DMS114 treated with DMSO at 0.1 percent for 48 hours (cell line): ENCODE results near the gene TTLL5.

Source experiments
- DNase-seq: peaks from one replicate; lab custom pipeline; 2025; ENCODE audit not compliant: unreplicated experiment; lab: John Stamatoyannopoulos, UW

The TTLL5 gene

DNA sequence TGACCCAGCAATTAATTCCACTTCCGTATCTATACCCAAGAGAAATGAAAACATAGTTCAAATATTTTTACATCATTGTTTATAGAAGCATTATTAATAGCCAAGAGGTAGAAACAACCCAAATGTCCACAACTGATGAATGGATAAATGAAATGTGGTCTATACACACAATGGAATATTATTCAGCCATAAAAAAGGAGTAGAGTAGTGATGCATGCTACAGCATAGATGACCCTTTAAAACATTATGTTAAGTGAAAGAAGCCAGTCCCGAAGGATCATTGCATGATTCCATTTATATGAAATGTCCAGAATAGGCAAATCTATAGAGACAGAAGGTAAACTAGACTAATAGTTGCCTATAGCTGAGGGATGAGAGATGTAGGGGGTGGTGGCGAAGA, 291.4 kb downstream of the TTLL5 start:
- DNase-seq: no peak

DNA sequence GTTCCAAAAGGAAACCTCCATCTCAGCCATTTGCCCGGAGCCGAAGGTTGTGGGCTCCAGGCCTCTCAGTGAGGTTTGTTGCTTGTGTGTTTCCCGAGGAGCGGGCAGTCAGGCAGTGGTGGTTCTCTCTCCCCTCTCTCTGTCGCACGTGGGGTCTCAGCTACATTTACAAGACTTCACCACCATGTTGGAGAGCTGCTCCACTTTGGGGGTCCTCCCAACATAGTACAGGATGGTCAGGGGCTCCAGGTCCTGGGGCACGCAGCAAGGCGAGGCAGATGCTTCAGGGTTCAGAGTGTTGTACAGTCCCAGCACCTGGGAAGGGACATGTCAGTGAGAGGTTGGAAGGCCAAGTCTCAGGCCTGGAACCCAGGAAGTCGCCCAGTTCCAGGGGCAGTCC, 298.0 kb downstream of the TTLL5 start:
- DNase-seq: no peak

DNA sequence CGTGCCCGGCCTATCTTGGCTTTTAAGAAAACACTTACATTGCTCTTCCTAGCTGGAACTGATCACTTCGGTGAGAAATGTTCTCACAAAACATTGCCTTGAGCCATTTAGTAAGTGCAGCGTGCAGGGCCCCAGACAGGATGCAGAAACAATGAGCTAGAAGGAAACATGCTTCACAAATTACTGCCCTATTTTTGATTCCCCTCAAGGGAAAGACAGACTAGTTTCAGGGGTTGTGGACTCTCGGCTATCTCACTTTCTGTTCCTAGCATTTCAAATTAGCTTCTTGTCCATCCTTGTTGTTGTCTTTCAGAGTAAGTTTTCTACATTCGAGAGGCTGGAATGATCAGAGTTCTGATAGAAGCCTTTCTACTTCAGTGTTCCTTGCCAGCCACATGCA, 299.2 kb downstream of the TTLL5 start:
- DNase-seq: no peak

DNA sequence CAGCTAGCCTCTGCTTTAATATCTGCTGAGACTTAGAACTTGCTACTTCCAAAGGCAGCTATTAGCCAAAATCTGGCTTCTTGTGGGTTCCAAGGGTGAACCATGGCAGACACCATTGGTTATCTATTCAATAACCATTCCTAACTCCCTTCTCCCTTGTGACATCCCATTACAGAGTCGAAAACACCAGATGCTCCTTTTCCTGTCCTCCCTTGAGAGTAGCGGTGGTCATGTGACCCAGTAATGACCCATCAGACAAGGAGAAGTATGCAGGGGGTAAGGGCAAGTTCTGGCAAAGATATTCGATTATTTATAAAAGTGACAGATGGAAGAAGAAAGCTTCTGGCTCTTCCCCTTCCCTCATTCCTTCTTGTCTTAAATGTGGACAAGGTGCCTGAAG, 300.6 kb downstream of the TTLL5 start:
- no peak for DNase-seq

DNA sequence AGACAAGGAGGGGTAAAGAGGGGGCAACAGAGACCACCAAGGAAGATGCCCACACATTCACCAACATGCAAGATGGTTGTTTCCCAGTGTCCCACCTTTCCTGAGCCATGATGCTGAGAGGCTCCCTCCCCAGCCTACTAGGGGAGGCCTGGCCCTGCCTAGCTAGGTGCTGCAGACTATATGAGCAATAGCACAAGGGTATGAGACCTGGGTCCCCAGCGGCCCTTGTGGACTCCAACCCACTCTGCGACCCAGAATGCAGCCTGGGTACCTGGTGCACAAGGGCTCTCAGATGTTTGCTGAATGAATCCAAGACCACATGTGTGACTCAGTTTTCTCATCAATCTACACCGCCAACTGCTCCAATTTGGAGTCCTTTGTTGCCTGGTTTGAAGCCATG, 306.8 kb downstream of the TTLL5 start:
- no peak for DNase-seq

DNA sequence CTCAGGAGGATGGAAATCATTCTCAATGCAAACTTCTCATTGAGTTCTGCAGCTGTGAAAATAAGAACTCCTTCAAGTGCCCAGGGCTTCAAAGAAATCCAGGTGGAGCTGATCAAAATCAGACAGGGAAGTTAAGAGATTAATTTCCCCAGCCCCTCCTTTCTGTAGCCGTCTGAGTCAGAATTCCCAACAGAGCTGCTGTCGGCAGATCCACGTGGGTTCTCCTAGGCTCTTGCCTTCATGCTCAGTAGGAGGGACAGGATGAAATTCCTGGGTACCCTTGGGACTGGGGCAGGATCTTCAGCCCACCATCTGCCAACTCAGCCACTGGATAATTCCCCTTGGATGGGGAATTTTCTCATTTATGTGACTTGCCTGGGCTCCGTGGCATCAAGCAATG, 307.4 kb downstream of the TTLL5 start:
- no peak for DNase-seq

DNA sequence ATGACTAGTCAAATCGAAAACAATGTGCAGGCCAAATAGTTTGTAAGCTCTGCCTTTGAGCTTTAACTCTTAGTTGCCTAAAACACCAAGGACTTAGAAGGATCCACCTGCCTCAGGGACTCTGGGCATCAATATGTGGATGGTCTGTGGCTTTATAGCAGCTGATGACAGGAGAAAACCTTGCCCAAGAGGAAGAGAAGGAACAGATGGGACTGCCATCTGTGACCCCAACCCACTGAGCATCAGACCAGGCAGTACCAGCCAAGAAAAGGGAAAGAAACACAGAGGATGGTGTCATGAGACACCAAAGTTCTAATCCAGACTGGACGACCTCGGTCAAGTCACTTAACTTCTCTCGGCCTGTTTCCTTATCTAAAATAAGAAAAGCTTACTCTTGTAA, 308.1 kb downstream of the TTLL5 start:
- no peak for DNase-seq

DNA sequence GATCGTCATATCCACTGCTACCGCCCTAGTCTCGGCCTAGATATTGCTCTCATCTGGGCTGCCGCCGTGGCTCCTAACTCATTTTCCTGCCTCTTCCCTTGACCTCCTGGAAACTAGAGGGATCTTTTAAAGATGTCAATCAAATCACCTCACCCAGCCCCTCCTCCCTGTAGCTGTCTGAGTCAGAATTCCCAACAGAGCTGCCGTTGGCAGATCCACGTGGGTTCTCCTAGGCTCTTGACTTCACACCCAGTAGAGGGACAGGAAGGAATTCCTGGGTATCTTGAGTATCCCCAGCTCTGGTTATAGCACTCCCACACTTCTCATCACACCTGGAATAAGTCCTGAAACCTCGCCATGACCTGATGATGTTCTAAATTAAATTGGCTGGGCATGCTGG, 308.8 kb downstream of the TTLL5 start:
- DNase-seq: no peak

DNA sequence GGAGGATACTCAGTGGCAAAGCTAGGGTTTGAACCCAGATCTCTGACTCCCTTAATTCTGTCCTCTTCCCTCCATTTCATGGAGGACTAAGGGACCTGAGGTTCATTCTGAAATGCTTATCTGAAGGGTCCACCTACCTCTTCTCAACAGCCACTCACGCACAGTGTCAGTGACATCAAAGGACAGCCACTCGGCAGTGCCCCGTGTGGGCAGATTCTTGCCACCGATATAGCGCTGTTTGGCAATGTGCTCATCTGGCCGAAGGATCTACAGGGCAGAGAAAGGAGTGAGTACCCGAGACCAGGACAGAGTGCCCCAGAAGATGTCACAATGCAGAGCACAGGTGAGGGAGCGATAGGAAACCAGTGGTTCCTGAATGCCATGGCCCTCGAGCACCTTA, 309.9 kb downstream of the TTLL5 start:
- DNase-seq: no peak

DNA sequence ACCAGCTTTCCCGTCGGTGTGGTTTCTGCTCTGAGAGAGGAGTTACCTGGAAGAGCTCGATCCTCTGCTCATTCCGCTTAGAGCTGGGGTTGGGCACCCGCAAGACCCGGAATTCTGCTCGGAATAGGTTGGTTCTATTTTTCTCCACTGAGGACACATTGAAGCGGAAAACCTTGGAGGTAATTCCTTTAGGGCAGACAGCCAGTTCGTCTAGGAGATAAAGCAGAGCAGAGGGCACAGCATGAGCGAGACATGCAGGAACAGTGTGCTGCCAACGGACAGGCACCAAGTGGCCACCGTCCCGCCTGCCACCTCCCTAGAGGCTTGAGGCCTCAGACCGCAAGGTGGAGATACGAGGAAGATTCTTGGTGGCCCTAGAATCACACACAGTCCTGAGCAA, 310.5 kb downstream of the TTLL5 start:
- no peak for DNase-seq

DNA sequence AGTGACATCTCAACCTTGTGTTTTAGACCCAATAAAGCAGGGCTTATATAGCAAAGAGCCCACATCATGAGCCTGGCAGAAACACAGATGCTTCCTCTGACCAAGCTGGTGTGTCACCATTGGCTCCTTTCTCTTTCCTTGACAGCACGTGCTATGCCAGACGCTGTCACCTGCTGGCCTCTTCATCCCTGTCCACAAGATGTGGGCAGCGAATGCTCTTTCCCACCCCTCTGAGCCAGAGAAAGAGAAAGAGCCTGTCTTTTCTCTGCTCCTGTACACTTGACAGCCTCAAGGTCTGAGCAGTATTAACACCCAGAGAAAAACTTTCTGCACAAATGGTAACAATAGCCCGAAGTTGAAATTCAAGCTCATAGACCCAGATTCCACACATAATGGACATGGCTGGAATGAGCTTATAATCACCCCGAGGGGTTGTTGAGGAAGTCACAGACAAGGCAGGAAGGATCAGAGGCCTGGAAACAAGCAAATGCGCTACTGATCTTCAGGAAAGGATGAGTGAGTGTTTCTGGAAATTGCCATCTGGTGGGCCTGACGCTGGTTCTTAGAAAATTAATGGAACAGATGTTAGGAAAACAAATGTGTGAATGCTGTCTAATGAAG, 311.9 kb downstream of the TTLL5 start:
- DNase-seq: no peak

DNA sequence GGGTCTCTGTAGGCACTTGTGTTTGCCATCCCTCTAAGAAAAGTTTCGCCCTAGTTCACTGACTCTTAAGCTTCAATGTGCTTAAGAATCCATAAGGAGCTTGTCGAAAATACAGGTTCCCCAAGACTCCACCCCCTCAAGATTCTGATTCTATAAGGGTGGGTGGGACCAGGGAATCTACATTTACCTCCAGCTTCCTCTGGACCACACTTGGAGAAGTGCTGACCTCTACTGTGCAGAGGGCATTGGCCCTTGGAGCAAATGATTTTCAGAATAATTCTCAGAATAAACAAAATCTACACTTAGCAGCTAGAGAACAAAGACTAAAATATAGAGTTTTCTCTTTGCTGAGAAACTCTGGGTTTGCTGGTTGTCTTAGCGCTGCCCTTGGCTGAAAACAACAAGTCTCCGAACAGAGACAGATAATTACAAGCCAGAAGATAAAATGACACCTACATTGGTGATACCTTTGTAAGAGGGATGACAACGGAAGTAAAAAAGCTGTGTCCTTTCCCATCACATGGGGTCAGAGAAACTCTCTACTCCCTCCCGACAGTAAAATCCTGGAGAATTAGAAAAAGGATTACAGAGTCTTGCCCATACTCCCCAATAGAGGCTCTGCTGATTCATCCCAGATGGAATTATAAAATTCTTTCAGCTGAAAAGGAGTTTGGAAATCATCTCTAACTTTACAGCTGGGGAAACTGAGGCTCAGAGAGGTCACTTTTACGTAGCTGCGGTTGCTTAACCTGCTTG, 316.0 kb downstream of the TTLL5 start:
- no peak for DNase-seq

DNA sequence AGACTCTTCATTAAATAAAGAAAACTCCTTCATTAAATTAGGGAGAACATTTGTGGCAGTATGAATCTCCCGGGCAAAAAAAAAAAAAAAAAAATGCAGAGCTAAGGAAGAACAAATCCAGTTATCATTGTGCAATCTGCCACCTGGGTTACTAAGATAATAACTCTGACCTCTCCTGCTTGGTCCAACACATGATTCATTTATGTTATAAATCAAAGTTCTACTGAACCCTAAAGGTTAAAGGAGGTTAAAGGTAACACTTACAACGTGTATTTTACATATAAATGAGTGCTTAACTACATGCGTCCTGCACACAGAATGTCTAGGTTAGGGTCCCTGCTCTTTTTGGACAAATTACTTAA, 316.5 kb downstream of the TTLL5 start:
- no peak for DNase-seq

DNA sequence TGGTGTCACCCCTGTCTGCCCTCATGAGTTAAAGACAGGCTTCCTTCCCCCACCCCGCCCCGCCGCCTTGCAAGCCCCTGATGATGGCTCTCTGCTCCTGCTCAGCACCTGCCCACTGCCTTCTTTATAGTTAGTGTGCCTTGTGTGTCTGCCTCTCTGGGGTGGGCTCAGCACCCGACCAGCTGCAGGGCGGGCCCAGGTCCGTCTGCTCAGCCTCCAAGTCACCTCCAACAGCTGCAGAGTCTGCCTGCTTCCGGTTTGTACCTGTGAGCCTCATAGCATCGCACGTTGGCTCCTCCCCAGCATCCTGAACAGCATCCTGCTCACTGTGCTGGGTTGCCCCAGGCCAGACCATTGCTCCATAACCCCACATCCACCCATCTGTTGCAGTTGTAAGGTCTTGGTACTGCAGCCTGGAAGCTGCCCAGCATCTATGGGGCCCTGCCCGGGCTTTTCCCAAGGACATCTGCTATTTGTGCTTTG, 317.2 kb downstream of the TTLL5 start:
- no peak for DNase-seq

DNA sequence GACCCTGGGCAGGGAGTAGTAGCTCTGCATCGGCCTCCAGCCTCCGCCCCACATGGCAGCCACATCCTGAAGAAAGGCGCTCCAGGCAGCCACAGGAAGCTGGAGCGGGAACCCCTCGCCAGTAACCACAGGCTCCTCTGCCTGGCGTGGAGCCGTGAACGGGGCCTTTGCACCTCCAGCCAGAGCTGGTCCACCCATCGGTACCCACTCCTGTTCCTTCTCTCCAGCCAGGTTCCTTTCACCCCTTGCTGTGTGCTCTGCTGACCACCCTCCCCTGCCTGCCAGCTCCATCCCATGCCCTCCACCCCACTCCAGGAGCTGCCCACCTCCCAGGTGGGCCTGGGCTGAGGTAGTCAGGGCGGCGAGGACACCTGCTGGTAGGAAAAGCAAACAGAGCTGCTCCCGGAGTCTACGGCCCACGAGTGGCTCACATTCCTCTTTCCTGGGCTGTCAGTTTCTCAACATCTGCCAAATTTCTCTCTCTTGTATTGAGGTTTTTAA, 318.1 kb downstream of the TTLL5 start:
- peak; percentile 5 for DNase-seq

DNA sequence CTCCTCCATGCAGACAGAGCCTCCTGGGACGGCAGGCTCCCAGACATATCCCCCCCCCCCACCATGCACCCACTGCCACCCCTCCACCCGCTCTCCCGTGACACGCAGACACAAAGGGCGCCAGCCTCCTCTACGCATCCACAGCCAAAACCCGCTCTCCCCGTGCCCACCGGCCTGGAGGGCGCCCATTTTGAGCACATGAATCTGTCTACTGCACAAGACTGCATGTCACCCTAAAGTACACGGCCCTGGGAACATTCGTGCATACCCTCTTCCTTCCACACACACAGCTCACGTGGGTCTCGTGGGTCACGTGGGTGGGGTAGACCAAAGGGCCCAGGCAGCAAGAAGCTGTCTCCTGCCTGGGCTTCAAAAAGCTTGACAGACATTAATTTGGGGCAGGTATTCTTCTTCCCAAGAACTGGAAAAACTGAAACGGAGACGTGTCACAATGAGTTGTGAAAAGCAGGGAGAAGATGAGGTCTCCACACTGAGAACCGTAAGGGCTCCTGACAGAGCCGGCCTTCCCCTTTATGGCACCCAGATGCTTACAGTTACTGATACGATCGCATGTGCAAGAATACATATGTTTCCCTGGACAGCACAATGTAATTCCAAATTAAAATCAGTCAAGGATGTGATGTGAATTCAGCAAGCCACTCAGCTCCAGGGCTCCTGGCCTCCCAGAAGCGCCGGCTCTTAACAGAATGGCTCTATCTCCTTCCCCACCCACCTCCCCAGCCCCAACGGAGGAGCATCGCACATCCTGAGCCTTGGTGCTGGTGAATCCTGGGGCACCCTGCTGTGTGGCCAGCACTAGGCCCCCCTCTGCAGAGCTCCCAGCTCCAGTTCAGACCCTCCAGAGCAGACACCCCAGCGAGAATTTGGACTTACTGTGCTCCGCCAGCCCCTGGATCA, 318.9 kb downstream of the TTLL5 start:
- DNase-seq: no peak

DNA sequence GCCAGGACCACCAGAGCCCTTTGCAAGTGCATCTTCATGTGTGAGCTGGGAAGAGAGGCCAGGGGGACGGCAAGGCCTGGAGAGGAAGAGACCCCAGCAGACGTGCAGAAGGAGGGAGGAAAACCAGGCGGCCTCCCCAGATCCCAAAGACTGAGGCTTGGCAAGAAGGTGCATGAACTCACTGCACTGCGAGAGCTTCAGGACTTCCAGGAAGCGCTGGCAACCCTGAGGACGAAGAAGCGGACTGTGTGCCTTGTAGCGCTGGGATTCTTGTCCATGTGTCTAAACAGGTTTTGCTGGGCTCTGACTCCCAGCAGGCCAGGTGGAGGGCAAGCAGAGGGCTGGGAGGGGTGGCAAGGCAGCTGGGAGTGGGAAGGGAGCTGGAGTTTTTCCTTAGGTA, 319.8 kb downstream of the TTLL5 start:
- no peak for DNase-seq

DNA sequence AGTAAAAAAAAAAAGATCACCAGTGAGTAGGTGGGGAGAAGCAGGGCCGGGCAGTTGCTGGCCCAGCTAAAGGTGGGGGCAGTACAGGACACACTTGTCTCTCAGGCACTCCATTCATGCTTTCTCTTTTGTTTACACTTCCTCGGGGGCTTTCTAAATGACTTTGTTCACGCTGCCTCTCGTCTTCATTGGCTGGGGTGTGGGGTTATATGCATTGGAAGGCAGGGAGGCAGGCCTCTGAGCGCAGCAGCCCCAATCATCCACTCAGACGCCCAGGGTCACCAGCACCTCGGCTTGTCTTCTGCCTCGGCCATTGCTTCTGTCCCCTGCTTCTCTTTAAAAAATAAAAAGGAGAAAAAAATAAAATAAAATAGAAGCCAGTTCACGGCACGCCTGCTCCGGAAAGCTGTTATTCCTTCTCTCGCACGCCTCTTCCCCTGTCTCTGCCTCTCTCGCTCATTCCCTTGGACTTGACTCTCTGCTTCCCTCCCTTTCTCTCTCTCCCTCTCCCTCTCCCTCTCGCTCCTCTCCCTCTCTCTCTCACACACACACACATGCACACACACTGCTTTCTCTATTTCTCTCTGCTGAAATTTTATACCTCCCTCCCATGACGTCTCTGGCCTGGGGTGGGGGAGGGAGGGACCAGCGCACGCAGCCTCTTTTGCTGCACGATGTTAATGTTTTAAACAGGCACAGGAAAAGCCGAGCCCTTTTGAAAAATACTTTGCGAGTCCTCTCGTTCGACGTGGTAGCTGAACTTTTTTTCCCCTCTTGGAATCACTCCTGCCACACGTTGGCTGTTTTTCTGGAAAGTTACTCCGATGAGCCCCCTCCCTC, 320.6 kb downstream of the TTLL5 start, which contains the start of gene TGFB3:
Gene TGFB3 (minus strand): TSS at position 570 of the 840 bp plus-strand sequence. CDS start 1,102 bp downstream, outside the sequence.
- peak; percentile 26 for DNase-seq

DNA sequence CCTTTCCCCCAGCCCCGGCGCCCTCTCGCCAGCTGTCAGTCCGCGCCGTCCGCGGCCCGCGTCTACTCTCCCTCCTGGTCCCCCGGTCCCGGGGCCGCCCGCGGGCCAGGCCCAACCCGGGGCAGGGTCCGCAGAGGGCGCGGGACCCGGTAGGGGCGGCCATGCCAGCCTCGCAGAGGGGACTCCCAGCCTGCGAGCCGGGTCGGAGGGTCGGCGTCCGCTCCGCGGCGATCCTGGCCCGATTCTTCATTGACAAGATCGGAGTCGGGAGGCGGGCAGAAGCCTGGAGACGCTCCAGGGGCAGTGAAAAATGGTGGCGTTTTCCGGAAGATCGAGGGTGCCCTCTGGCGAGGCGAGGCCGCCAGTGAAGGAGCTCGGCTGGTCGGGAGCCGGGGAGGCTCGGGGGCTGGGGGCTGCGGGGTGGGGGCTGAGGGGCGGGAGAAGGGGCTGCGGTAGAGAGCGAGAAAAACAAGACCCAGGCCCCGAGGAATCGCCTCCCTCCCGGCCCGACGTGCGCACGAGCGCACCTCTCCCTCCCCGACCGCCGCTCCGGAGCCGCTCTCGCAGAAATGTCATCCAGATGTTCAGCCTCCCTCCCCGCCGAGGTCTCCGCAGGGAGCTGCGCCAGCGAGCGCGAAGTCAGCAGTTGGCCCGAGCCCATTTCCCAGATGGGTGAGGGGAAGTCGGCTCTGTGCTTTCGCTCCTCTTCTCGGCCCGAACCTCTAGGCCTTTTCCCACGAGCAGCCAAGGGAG, 321.4 kb downstream of the TTLL5 start:
- DNase-seq: peak; percentile 41

DNA sequence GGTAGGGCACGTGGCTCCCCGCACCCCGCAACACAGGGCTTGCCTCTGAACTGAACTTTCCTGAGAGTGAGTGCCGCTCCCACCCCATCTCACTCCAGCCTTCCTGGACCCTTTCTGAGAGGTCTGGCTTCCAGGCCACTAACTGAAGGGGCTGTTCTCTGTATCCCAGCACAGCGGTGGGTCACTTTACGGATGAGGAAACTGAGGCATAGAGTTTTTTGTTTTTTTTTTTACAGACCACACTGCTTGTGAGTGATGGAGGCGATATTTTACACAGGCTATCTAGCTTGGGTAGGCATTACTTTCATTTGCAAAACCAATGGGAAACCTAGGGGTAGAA, 321.9 kb downstream of the TTLL5 start:
- no peak for DNase-seq
